Liver (tissue), 3 donors: ENCODE data around the gene RET.

Experiments used
- GABPA ChIP-seq, 2 donors: IDR thresholded peaks in 1 of 2; conservative IDR thresholded peaks in 1 of 2; 2 replicates each; pipeline ENCODE4 v1.6.1; 2016; ENCODE audit warnings: antibody characterized with exemption in 2 of 2, mild to moderate bottlenecking in 1 of 2, moderate library complexity in 1 of 2
- SP1 ChIP-seq: IDR thresholded peaks from 2 replicates; pipeline ENCODE4 v1.6.1; 2018; ENCODE audit warnings: antibody characterized with exemption, mild to moderate bottlenecking
- TAF1 ChIP-seq: conservative IDR thresholded peaks from 2 replicates; pipeline ENCODE4 v1.6.1; 2016; ENCODE audit warnings: antibody characterized with exemption, mild to moderate bottlenecking
- TF ChIP-seq, protein P1 (sequence below): fragments of 150-350 bp; IDR thresholded peaks from 2 replicates; pipeline ENCODE4 v1.5.1; 2017; ENCODE audit warnings: improper control_type of control experiment, low read depth, low read length; ENCODE audit not compliant: missing input control
- donor health status: healthy.
- donor health status: healthy.

DNA sequence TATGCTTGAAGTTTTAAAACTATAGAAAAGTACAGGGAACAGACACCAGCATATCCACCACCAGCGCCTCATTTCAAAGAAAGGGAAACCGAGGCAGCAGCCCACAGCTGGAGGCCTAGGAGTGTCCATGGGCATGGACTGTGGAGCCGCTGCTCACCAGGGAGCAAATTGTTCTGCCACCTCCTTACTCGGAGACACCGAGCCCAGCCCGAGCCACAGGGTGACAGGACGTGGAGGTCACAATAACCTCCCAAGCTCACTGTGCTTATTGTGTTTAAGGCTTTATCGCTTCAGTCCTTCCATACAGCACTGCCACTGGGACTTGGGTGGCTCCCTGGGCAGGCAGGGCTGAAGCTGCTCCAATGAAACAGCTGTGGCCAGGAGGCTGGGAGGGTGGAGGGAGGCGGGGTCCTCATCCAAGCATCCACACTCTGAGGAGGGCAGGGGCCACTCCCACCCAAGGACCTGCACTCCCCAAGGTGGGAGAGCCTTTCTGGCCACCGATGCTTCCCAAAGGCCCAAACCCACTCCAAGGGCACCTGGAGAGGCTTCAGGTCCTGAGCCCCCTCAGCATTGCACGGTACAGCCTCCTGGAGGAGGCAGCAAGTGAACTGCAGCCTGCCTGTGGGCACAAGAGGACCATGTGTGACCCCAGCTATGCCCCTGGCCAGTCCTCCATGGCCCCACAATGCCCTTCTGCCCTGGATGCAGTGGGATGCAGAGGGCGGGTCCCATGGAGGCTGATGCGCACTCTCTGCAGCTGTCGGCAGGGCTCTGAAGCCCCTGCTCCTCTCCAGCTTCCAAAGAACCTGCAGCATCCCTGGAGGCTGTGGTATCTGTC lies 38.7 kb upstream of the RET start:
- TF ChIP-seq SP1 = no peak
- no peak for TF ChIP-seq TAF1
- TF ChIP-seq, protein P1, sequence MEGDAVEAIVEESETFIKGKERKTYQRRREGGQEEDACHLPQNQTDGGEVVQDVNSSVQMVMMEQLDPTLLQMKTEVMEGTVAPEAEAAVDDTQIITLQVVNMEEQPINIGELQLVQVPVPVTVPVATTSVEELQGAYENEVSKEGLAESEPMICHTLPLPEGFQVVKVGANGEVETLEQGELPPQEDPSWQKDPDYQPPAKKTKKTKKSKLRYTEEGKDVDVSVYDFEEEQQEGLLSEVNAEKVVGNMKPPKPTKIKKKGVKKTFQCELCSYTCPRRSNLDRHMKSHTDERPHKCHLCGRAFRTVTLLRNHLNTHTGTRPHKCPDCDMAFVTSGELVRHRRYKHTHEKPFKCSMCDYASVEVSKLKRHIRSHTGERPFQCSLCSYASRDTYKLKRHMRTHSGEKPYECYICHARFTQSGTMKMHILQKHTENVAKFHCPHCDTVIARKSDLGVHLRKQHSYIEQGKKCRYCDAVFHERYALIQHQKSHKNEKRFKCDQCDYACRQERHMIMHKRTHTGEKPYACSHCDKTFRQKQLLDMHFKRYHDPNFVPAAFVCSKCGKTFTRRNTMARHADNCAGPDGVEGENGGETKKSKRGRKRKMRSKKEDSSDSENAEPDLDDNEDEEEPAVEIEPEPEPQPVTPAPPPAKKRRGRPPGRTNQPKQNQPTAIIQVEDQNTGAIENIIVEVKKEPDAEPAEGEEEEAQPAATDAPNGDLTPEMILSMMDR = no peak
- no peak for TF ChIP-seq GABPA (IDR thresholded peaks at IDR 0.05 in 1 of 2, conservative IDR thresholded peaks at IDR 0.05 in 1 of 2)
